Adrenal gland (tissue), 12 donors: ENCODE results near the gene CAMKK1. TPM values are rescaled to one million over a fixed set of nuclear protein-coding genes. Genes with fewer than 3 reads are reported as not detected.

Experiments
- DNase-seq, 7 donors: peaks; one replicate each; pipeline ENCODE4 v3.0.0-alpha.2; 2019 to 2020
- H3K27ac ChIP-seq, 5 donors: fragments of 200-600 bp; sonication (generic) in 4 of 5; 1 replicate in 3 of 5; 2 replicates in 2 of 5; pipeline versions ENCODE4 v1.5.1 to v1.8.0; 2016 to 2020; ENCODE audit warnings: mild to moderate bottlenecking in 1 of 5
- H3K27me3 ChIP-seq: fragments of 200-600 bp; 2 replicates; pipeline ENCODE4 v1.8.0; 2021
- H3K36me3 ChIP-seq, 2 donors: fragments of 200-600 bp; replicated peaks in 1 of 2; 1 replicate in 1 of 2; 2 replicates in 1 of 2; pipeline versions ENCODE4 v1.5.1 to v1.8.0; 2018 to 2022
- H3K4me1 ChIP-seq, 2 donors: fragments of 200-600 bp; replicated peaks in 1 of 2; 1 replicate in 1 of 2; 2 replicates in 1 of 2; pipeline versions ENCODE4 v1.5.1 to v1.8.0; 2018 to 2021
- H3K4me3 ChIP-seq, 4 donors: fragments of 200-600 bp; sonication (generic) in 3 of 4; one replicate each; pipeline ENCODE4 v1.5.1; 2016 to 2018
- H3K9me3 ChIP-seq, 3 donors: fragments of 200-600 bp; sonication (generic) in 1 of 3; replicated peaks in 1 of 3; 1 replicate in 2 of 3; 2 replicates in 1 of 3; pipeline versions ENCODE4 v1.5.1 to v1.8.0; 2016 to 2021
- CTCF ChIP-seq, 6 experiments: fragments of 450-650 bp in 4 of 6; fragments of 200-600 bp in 2 of 6; sonication (generic) in 1 of 6; IDR thresholded peaks; 1 replicate in 5 of 6; 2 replicates in 1 of 6; pipeline versions ENCODE4 v1.5.1 to v1.8.0; 2016 to 2021; ENCODE audit warnings: antibody characterized with exemption in 6 of 6, mild to moderate bottlenecking in 2 of 6, moderate library complexity in 1 of 6
- POLR2A ChIP-seq, 2 donors: fragments of 450-650 bp; IDR thresholded peaks; one replicate each; pipeline ENCODE4 v1.6.1; 2017; ENCODE audit warnings: antibody characterized with exemption in 2 of 2, mild to moderate bottlenecking in 2 of 2, moderate library complexity in 1 of 2
- WGBS, 4 donors: extraction: QIAGEN DNeasy Blood & Tissue Kit in 2 of 4; methylation state at CpG; one replicate each; pipeline versions ENCODE4 v1.1.5 to v1.1.7; 2013 to 2017; 5-methylcytosine and 5-hydroxymethylcytosine counted together
- intact Hi-C, 2 donors: fragments of 100-400 bp; cut with DNase I; formaldehyde crosslinking; loops; one replicate each; pipeline versions ENCODE4 v1.14.1 to v1.15.0; 2022 to 2023
- polyA plus RNA-seq, 3 donors: library from polyadenylated mRNA; stranded (reverse); fragments of 200-250 nt in 2 of 3; fragments of 350-450 nt in 1 of 3; fragmentation: Illumina TruSeq in 1 of 3; extraction: RNeasy Lipid Tissue Mini Kit (QIAGEN cat#74804) in 1 of 3; gene quantifications; one replicate each; pipeline ENCODE4 v1.2.3, GENCODE V29; 2013 to 2014
- total RNA-seq, 9 donors: library from RNA; depleted of rRNA in 4 of 9; stranded (reverse); fragments of >200 nt in 4 of 9; fragments of 120-200 nt in 1 of 9; fragmentation: NEBNext Ultra II Directional in 1 of 9; extraction: Animal tissue kit (Norgen Biotek cat#: 25700) in 1 of 9; gene quantifications; one replicate each; pipeline versions ENCODE4 v1.1.0 to v1.2.4, GENCODE V29; 2013 to 2023
- donor health status: healthy with polysubstance abuse.
- donor health status: Bipolar disorder and iron deficiency.
- donor health status: DM: yes; HTN: yes; CAD: no.
- donor health status: DM: no; HTN: no; CAD: no.
- donor health status: DM: no; HTN: no; CAD: no.
- donor health status: DM: yes; HTN: yes; CAD: no.

Gene CAMKK1
- total and polyA plus RNA-seq, 12 donors: 6.0 to 28.2 (median 10.8) TPM

- no peaks in the 10 kb centered on the region for H3K9me3 ChIP-seq
- no peak overlapping the region for H3K4me3 ChIP-seq
- intact Hi-C loops: no loop called here
- peaks cover 8 to 12% of the 10 kb centered on the region in 2 donors for H3K4me1 ChIP-seq
- WGBS, 4 donors: 80 to 90% (median 87%) methylated on average over 12 of the region's 12 CpGs
- no peak for DNase-seq
- TF ChIP-seq CTCF (IDR thresholded peaks at IDR 0.05) (no peak), POLR2A (IDR thresholded peaks at IDR 0.05) (no peak)
- H3K27ac ChIP-seq: no peak overlapping the region
- peaks cover 0 to 42% of the 10 kb centered on the region in 2 donors for H3K36me3 ChIP-seq
- H3K27me3 ChIP-seq: no peaks in the 10 kb centered on the region
Observed at GRCh38 chr17:3838206-3838605, 54.6 kb downstream of the CAMKK1 start.

GRCh38 chr17:3836551-3836950 lies 56.3 kb downstream of the CAMKK1 start:
- intact Hi-C loops: no loop called here
- no peak for DNase-seq
- TF ChIP-seq POLR2A (IDR thresholded peaks at IDR 0.05) (no peak), CTCF (IDR thresholded peaks at IDR 0.05) (no peak)
- H3K36me3 ChIP-seq: peaks cover 0 to 43% of the 10 kb centered on the region in 2 donors
- no peaks in the 10 kb centered on the region for H3K9me3 ChIP-seq
- no peak overlapping the region for H3K4me3 ChIP-seq
- peaks cover 8 to 12% of the 10 kb centered on the region in 2 donors for H3K4me1 ChIP-seq
- WGBS, 4 donors: 90 to 95% (median 93%) methylated on average over 10 of the region's 10 CpGs
- H3K27ac ChIP-seq: no peak overlapping the region
- H3K27me3 ChIP-seq: no peaks in the 10 kb centered on the region

- Histone ChIP-seq H3K36me3 (peaks cover 0 to 43% of the 10 kb centered on the region in 2 donors), H3K4me1 (peaks cover 8 to 14% of the 10 kb centered on the region in 2 donors), H3K4me3 (no peak overlapping the region), H3K9me3 (no peaks in the 10 kb centered on the region), H3K27me3 (no peaks in the 10 kb centered on the region), H3K27ac (peak overlapping the region in 1 of 5 donors; percentile 43)
- TF ChIP-seq CTCF (IDR thresholded peaks at IDR 0.05): no peak
- no peak for TF ChIP-seq POLR2A (IDR thresholded peaks at IDR 0.05)
- peak in 3 of 7 donors; percentile 39 to 53 (median 50) for DNase-seq
- 67 to 77% (median 73%) methylated on average over 12 to 14 of the region's 14 CpGs for WGBS, 4 donors
- intact Hi-C loops: no loop called here
Observed at GRCh38 chr17:3835410-3836229, 57.2 kb downstream of the CAMKK1 start.

GRCh38 chr17:3834811-3835210 lies 58.0 kb downstream of the CAMKK1 start:
- peaks cover 0 to 36% of the 10 kb centered on the region in 2 donors for H3K36me3 ChIP-seq
- TF ChIP-seq CTCF (IDR thresholded peaks at IDR 0.05) (no peak), POLR2A (IDR thresholded peaks at IDR 0.05) (no peak)

More at GRCh38 chr17:3834811-3835210, 58.0 kb downstream of the CAMKK1 start:
- Histone ChIP-seq H3K4me1 (peaks cover 8 to 18% of the 10 kb centered on the region in 2 donors), H3K27me3 (no peaks in the 10 kb centered on the region), H3K27ac (no peak overlapping the region), H3K9me3 (no peaks in the 10 kb centered on the region), H3K4me3 (no peak overlapping the region)
- 80 to 88% (median 83%) methylated on average over 4 of the region's 4 CpGs for WGBS, 4 donors
- intact Hi-C loops: no loop called here
- DNase-seq: no peak
